SU-DHL-6 (cell line): ENCODE measurements around the gene NIP7.
A peak's percentile ranks its signal among the peaks of the same experiment; 100 is the strongest.

Source experiments
- H2AFZ ChIP-seq: fragments of 200-600 bp; sonication (generic); 2 replicates; pipeline ENCODE4 v1.6.1; 2014; ENCODE audit warnings: low read depth, mild to moderate bottlenecking, moderate library complexity, mixed read lengths, antibody characterized with exemption, low read length; ENCODE audit not compliant: severe bottlenecking
- H3F3A ChIP-seq: fragments of 200-600 bp; shearing (Covaris generic); 2 replicates; pipeline ENCODE4 v1.6.0; 2016; ENCODE audit warnings: antibody characterized with exemption, mild to moderate bottlenecking; ENCODE audit not compliant: insufficient read depth
- H3K27ac ChIP-seq: fragments of 200-600 bp; sonication (generic); 2 replicates; pipeline ENCODE4 v1.5.1; 2016; ENCODE audit warnings: low read depth, mild to moderate bottlenecking, low read length, moderate library complexity, mixed read lengths
- H3K27me3 ChIP-seq: fragments of 200-600 bp; sonication (generic), shearing (Covaris generic); 2 replicates; pipeline ENCODE4 v1.6.0; 2014; ENCODE audit warnings: mild to moderate bottlenecking, low read length
- H3K36me3 ChIP-seq: fragments of 200-600 bp; sonication (generic); 2 replicates; pipeline ENCODE4 v1.6.1; 2014; ENCODE audit warnings: mild to moderate bottlenecking, low read length, mixed read lengths
- H3K4me2 ChIP-seq: fragments of 300-600, 200-600 bp; shearing (Covaris generic), sonication (generic); 2 replicates; pipeline ENCODE4 v1.6.0; 2014; ENCODE audit warnings: low read length, low read depth, mild to moderate bottlenecking; ENCODE audit not compliant: poor library complexity, severe bottlenecking
- H3K4me3 ChIP-seq: fragments of 200-600 bp; sonication (generic); 2 replicates; pipeline ENCODE4 v1.5.1; 2014; ENCODE audit warnings: antibody characterized with exemption, low read length, mild to moderate bottlenecking, mixed read lengths; ENCODE audit not compliant: insufficient read depth, poor library complexity, severe bottlenecking
- H3K79me2 ChIP-seq: fragments of 200-600 bp; sonication (generic); 2 replicates; pipeline ENCODE4 v1.6.1; 2014; ENCODE audit warnings: mild to moderate bottlenecking, low read length, moderate library complexity; ENCODE audit not compliant: insufficient read depth
- H3K9ac ChIP-seq: fragments of 200-600 bp; sonication (generic); 2 replicates; pipeline ENCODE4 v1.7.0; 2014; ENCODE audit warnings: mild to moderate bottlenecking, low read length
- H3K9me2 ChIP-seq: fragments of 200-600 bp; sonication (generic); replicated peaks from 2 replicates; pipeline ENCODE4 v1.6.1; 2014; ENCODE audit warnings: low read length; ENCODE audit not compliant: insufficient read depth
- H3K9me3 ChIP-seq: fragments of 200-600 bp; sonication (generic); 2 replicates; pipeline ENCODE4 v1.6.1; 2014; ENCODE audit warnings: low read length, mixed read lengths; ENCODE audit not compliant: insufficient read depth
- H4K20me1 ChIP-seq: fragments of 200-600 bp; sonication (generic); 2 replicates; pipeline ENCODE4 v1.6.1; 2014; ENCODE audit warnings: low read depth, mild to moderate bottlenecking, antibody characterized with exemption, low read length, moderate library complexity, mixed read lengths
- CTCF ChIP-seq: fragments of 200-600 bp; sonication (generic); IDR thresholded peaks from one replicate; pipeline ENCODE4 v1.5.1; 2017; ENCODE audit warnings: antibody characterized with exemption, mild to moderate bottlenecking, low read length, moderate library complexity; ENCODE audit not compliant: insufficient read depth, poor library complexity, severe bottlenecking
- EZH2phosphoT487 ChIP-seq: fragments of 200-600 bp; sonication (generic), shearing (Covaris generic); conservative IDR thresholded peaks from 2 replicates; pipeline ENCODE4 v1.6.1; 2018; ENCODE audit warnings: mild to moderate bottlenecking, antibody characterized with exemption, low read length, moderate library complexity, mixed read lengths

NIP7 gene

GRCh38 chr16:69386596-69386995, 47.0 kb downstream of the NIP7 start:
- H2AFZ ChIP-seq, result peak overlapping the region; percentile 96
- no peaks in the 10 kb centered on the region for H3K9me3 ChIP-seq
- no peaks in the 10 kb centered on the region for H4K20me1 ChIP-seq
- no peaks in the 10 kb centered on the region for H3K9me2 ChIP-seq
- peak overlapping the region; percentile 43 for H3K4me2 ChIP-seq
- no peak overlapping the region for H3K27ac ChIP-seq
- H3K79me2 ChIP-seq, result peaks cover 39% of the 10 kb centered on the region
- H3K4me3 ChIP-seq, result peak overlapping the region; percentile 91
- TF ChIP-seq EZH2phosphoT487 (no peak), CTCF (no peak)
- H3K27me3 ChIP-seq, result no peaks in the 10 kb centered on the region
- H3K9ac ChIP-seq, result no peak overlapping the region
- peaks cover 10% of the 10 kb centered on the region; the same call in 1 of the 2 replicates for H3F3A ChIP-seq
- peaks cover 26% of the 10 kb centered on the region for H3K36me3 ChIP-seq
